Mesothelial cell of epicardium (in vitro differentiated cells): Measurements from ENCODE around the gene BIRC3. TPM values are rescaled to one million over a fixed set of nuclear protein-coding genes. Genes with fewer than 3 reads are reported as not detected.

Experiments
- DNase-seq, 2 experiments: peaks; one replicate each; pipeline ENCODE4 v3.0.0; 2021; ENCODE audit warnings: low spot score in 2 of 2; ENCODE audit not compliant: unreplicated experiment in 2 of 2
- H3K27ac Mint-ChIP-seq: 2 replicates; pipeline ENCODE4 v1.8.0; 2021; ENCODE audit warnings: mixed read lengths
- H3K27me3 Mint-ChIP-seq: 2 replicates; pipeline ENCODE4 v1.8.0; 2021; ENCODE audit warnings: low read depth, mixed read lengths
- H3K36me3 Mint-ChIP-seq: 2 replicates; pipeline ENCODE4 v1.8.0; 2021; ENCODE audit warnings: mixed read lengths
- H3K4me1 Mint-ChIP-seq: 2 replicates; pipeline ENCODE4 v1.8.0; 2021; ENCODE audit warnings: mixed read lengths
- H3K4me3 Mint-ChIP-seq: 2 replicates; pipeline ENCODE4 v1.8.0; 2021; ENCODE audit warnings: mild to moderate bottlenecking, moderate library complexity, mixed read lengths
- H3K9me3 Mint-ChIP-seq: 2 replicates; pipeline ENCODE4 v1.8.0; 2021; ENCODE audit warnings: mixed read lengths
- CTCF ChIP-seq: fragments of 200-600 bp; sonication (generic); IDR thresholded peaks from one replicate; pipeline ENCODE4 v1.5.0; 2021; ENCODE audit warnings: antibody characterized with exemption; ENCODE audit not compliant: unreplicated experiment
- total RNA-seq: library from RNA; stranded (reverse); gene quantifications from 3 replicates; pipeline ENCODE4 v1.2.1, GENCODE V29; 2021

The BIRC3 gene
- 1.4 to 2.2 TPM (median 1.8 TPM) in 3 replicates for total RNA-seq

GRCh38 chr11:102317099-102317767, at the start of gene BIRC3:
Gene BIRC3, plus strand, starts transcription at chr11:102317484. Its CDS starts 7,026 bp downstream, at chr11:102324510.
- Mint-ChIP-seq H3K9me3 (no peaks in the 10 kb centered on the region), H3K4me3 (peak within 1 kb of the TSS; percentile 88), H3K4me1 (peaks cover 28% of the 10 kb centered on the region), H3K27me3 (peaks cover 4% of the 10 kb centered on the region), H3K36me3 (no peaks in the 10 kb centered on the region), H3K27ac (peak within 1 kb of the TSS; percentile 92)
- peak; percentile 22 to 64 for DNase-seq
- no peak for TF ChIP-seq CTCF

DNA sequence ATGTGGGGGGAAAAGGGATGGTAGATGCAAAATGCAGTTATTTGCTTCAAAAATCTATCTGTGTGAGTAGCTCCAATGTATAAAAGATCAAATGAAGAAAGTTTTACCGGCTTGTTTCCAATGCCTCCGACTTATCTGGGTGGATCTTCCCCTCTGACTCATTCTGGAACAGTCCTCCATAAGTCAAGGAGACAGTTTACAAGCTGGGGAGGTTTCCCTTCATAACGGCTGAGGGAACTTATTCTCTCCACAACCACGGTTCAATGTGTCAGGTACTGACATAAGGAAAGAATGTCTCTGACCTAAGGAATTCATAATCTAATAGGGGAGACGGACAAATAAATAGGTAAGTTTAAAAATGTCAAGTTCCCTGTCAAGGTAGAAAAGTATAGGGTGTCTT, 49.7 kb upstream of the BIRC3 start:
- no peak for TF ChIP-seq CTCF
- peak overlapping the region; percentile 95 for H3K27ac Mint-ChIP-seq
- no peaks in the 10 kb centered on the region for H3K9me3 Mint-ChIP-seq
- no peak for DNase-seq
- peak overlapping the region; percentile 62 for H3K4me3 Mint-ChIP-seq
- H3K27me3 Mint-ChIP-seq: no peaks in the 10 kb centered on the region
- H3K4me1 Mint-ChIP-seq: peaks cover 54% of the 10 kb centered on the region
- H3K36me3 Mint-ChIP-seq: no peaks in the 10 kb centered on the region

DNA sequence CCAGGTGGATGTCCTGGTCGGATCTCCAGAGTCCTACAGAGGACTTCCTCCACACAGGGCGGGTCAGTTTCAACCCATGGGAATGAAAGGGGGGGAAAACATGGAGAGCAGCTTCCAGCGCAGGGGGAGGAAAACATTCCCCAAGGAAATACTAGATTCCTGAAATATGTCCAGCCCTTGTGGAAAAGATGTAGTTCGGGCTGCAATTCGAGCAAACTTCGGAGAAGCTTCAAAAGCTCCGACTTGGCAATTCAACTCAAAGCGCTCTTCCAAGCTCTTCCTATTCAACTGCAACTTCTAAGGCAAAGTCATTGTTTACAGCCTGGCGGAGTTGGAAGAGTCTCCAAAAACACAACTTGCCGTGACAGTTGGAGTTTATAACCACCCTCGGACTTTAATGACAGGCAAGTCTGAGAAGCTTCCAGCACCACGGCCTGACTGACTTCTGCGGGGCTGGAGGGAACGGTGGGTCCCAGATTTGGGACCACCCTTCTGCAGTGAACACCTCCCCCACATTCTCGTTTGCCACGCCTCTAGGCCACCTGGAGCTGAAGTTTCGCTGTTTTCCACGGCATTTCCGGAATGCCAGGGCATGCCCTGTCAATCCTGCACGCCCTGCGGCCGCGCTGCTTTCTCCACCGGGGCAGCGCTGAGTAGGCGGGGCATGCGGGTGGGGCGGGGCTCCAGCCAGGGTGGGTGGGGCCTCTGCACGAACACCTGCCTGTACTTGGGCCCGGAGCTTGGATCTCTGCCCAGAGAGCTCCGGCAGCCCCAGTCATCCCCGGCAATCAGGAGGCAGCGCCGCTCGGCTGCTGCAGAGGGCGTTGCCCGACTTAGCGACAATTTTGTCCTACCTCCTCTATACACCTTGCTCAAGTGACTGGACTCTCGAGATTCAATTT, 49.0 kb upstream of the BIRC3 start:
- peak; percentile 74 to 83 for DNase-seq
- H3K36me3 Mint-ChIP-seq: no peaks in the 10 kb centered on the region
- peak overlapping the region; percentile 62 for H3K4me3 Mint-ChIP-seq
- peak; percentile 20 for TF ChIP-seq CTCF
- no peaks in the 10 kb centered on the region for H3K27me3 Mint-ChIP-seq
- peak overlapping the region; percentile 95 for H3K27ac Mint-ChIP-seq
- no peaks in the 10 kb centered on the region for H3K9me3 Mint-ChIP-seq
- H3K4me1 Mint-ChIP-seq: peaks cover 57% of the 10 kb centered on the region

- Mint-ChIP-seq H3K36me3 (no peaks in the 10 kb centered on the region), H3K27ac (peak overlapping the region; percentile 62), H3K4me1 (peaks cover 53% of the 10 kb centered on the region), H3K27me3 (no peaks in the 10 kb centered on the region), H3K9me3 (no peaks in the 10 kb centered on the region), H3K4me3 (peak overlapping the region; percentile 62)
- no peak for TF ChIP-seq CTCF
- DNase-seq: no peak
Measured at GRCh38 chr11:102268985-102269470, 48.3 kb upstream of the BIRC3 start.

- H3K36me3 Mint-ChIP-seq: peaks cover 2% of the 10 kb centered on the region
- H3K4me1 Mint-ChIP-seq: peaks cover 56% of the 10 kb centered on the region
- peaks cover 4% of the 10 kb centered on the region for H3K9me3 Mint-ChIP-seq
- no peaks in the 10 kb centered on the region for H3K27me3 Mint-ChIP-seq
- H3K27ac Mint-ChIP-seq: no peak overlapping the region
- DNase-seq: no peak
- no peak overlapping the region for H3K4me3 Mint-ChIP-seq
- no peak for TF ChIP-seq CTCF
Measured at GRCh38 chr11:102269927-102270326, 47.4 kb upstream of the BIRC3 start.
